Right lobe of liver (tissue), 6 donors: ENCODE results near the gene NUCB1. TPM values are rescaled to one million over a fixed set of nuclear protein-coding genes. Genes with fewer than 3 reads are reported as not detected.
A peak's percentile ranks its signal among the peaks of the same experiment; 100 is the strongest.

Source experiments
- ATAC-seq, 4 donors: fragments of 200-7000 bp; cut with Tn5 transposase; one replicate each; pipeline ENCODE4 v1.9.1; 2020; ENCODE audit warnings: mild to moderate bottlenecking in 4 of 4, moderate library complexity in 4 of 4
- DNase-seq, 3 donors: peaks; one replicate each; pipeline ENCODE4 v3.0.0-alpha.2; 2020
- H3K27ac ChIP-seq, 3 donors: fragments of 200-600 bp; one replicate each; pipeline ENCODE4 v1.8.0; 2022
- H3K27me3 ChIP-seq, 2 donors: fragments of 200-600 bp; one replicate each; pipeline ENCODE4 v1.8.0; 2022
- H3K36me3 ChIP-seq, 4 donors: fragments of 200-600 bp; sonication (generic) in 1 of 4; one replicate each; pipeline versions ENCODE4 v1.5.1 to v1.8.0; 2017 to 2022; ENCODE audit warnings: control low read depth in 1 of 4
- H3K4me1 ChIP-seq, 4 donors: fragments of 200-600 bp; sonication (generic) in 1 of 4; one replicate each; pipeline versions ENCODE4 v1.5.1 to v1.8.0; 2017 to 2022; ENCODE audit warnings: control low read depth in 1 of 4
- H3K4me3 ChIP-seq, 3 donors: fragments of 200-600 bp; one replicate each; pipeline ENCODE4 v1.8.0; 2022
- H3K9me3 ChIP-seq, 4 donors: fragments of 200-600 bp; sonication (generic) in 1 of 4; one replicate each; pipeline versions ENCODE4 v1.5.1 to v1.8.0; 2017 to 2022; ENCODE audit warnings: control low read depth in 1 of 4
- CTCF ChIP-seq, 4 donors: fragments of 200-600 bp in 3 of 4; fragments of 450-650 bp in 1 of 4; IDR thresholded peaks; one replicate each; pipeline versions ENCODE4 v1.5.1 to v1.8.0; 2016 to 2022; ENCODE audit warnings: antibody characterized with exemption in 4 of 4, mild to moderate bottlenecking in 2 of 4
- POLR2A ChIP-seq: fragments of 450-650 bp; IDR thresholded peaks from one replicate; pipeline ENCODE4 v1.6.1; 2017; ENCODE audit warnings: antibody characterized with exemption, mild to moderate bottlenecking
- WGBS: methylation state at CpG from one replicate; pipeline ENCODE4 v1.1.6; 2018; ENCODE audit warnings: low coverage, low lambda C conversion rate; ENCODE audit not compliant: insufficient coverage; ENCODE audit errors: missing lambda C conversion rate; 5-methylcytosine and 5-hydroxymethylcytosine counted together
- intact Hi-C, 2 donors: fragments of 100-400 bp; cut with DNase I; formaldehyde crosslinking; loops; one replicate each; pipeline versions ENCODE4 v1.11.2 to v1.14.1; 2022
- total RNA-seq, 6 experiments: library from RNA; depleted of rRNA in 2 of 6; stranded (reverse); fragments of >200 nt in 2 of 6; fragmentation: NEBNext Ultra II Directional in 3 of 6; extraction: Animal tissue kit (Norgen Biotek cat#: 25700) in 3 of 6; gene quantifications; one replicate each; pipeline versions ENCODE4 v1.1.0 to v1.2.4, GENCODE V29; 2016 to 2023
- donor health status: DM: no; HTN: yes; CAD: no.
- donor health status: DM: no; HTN: no; CAD: no.
- donor health status: DM: no; HTN: no; CAD: no.
- donor health status: DM: no; HTN: yes; CAD: no.
- donor health status: DM: no; HTN: yes; CAD: no.

Gene NUCB1
- total RNA-seq, 6 experiments from 2014 or later: 306 to 376 (median 349) TPM

GRCh38 chr19:48961673-48962028, 61.5 kb downstream of the NUCB1 start:
- Histone ChIP-seq H3K4me3 (no peak overlapping the region), H3K36me3 (peaks cover 0 to 13% (median 1%) of the 10 kb centered on the region in 4 donors), H3K27me3 (no peaks in the 10 kb centered on the region), H3K4me1 (peaks cover 0 to 15% (median 0%) of the 10 kb centered on the region in 4 donors), H3K9me3 (no peaks in the 10 kb centered on the region), H3K27ac (peak overlapping the region; percentile 97 to 99 (median 98))
- intact Hi-C loops: loop anchor here in 1 of 2 donors (10.0 kb wide), 1 partner anchor 57 kb away; the partner anchor contains the start of gene NUCB1
- TF ChIP-seq POLR2A (no peak), CTCF (IDR thresholded peaks at IDR 0.05) (no peak)
- 61% methylated on average over 4 of the region's 12 CpGs for WGBS
- ATAC-seq (no peak), DNase-seq (no peak)

GRCh38 chr19:48962029-48962848, 62.1 kb downstream of the NUCB1 start:
- intact Hi-C loops: loop anchor here in 1 of 2 donors (10.0 kb wide), 1 partner anchor 57 kb away; the partner anchor contains the start of gene NUCB1

GRCh38 chr19:48962849-48963165, 62.7 kb downstream of the NUCB1 start:
- Histone ChIP-seq H3K27ac (peak overlapping the region; percentile 97 to 99 (median 98)), H3K27me3 (no peaks in the 10 kb centered on the region), H3K4me3 (peak overlapping the region in 2 of 3 donors; percentile 44 to 87), H3K9me3 (no peaks in the 10 kb centered on the region), H3K4me1 (peaks cover 0 to 19% (median 0%) of the 10 kb centered on the region in 4 donors), H3K36me3 (peaks cover 0 to 18% (median 1%) of the 10 kb centered on the region in 4 donors)
- intact Hi-C loops: loop anchor here in 1 of 2 donors (10.0 kb wide), 1 partner anchor 58 kb away; the partner anchor contains the start of gene NUCB1
- no peak for ATAC-seq
- 11% methylated on average over 6 of the region's 7 CpGs for WGBS
- no peak for DNase-seq
- TF ChIP-seq POLR2A: no peak
- no peak for TF ChIP-seq CTCF (IDR thresholded peaks at IDR 0.05)

More at GRCh38 chr19:48962029-48962848, 62.1 kb downstream of the NUCB1 start:
- H3K4me1 ChIP-seq: peaks cover 0 to 19% (median 0%) of the 10 kb centered on the region in 4 donors
- no peaks in the 10 kb centered on the region for H3K27me3 ChIP-seq
- no peaks in the 10 kb centered on the region for H3K9me3 ChIP-seq
- peak; percentile 91 to 94 (median 91) for DNase-seq
- H3K27ac ChIP-seq: peak overlapping the region; percentile 97 to 99 (median 98)
- peak; percentile 35 to 63 (median 50) for ATAC-seq
- peak overlapping the region in 2 of 3 donors; percentile 44 to 87 for H3K4me3 ChIP-seq
- 39% methylated on average over 15 of the region's 22 CpGs for WGBS
- TF ChIP-seq POLR2A: peak; percentile 83
- TF ChIP-seq CTCF (IDR thresholded peaks at IDR 0.05): no peak
- H3K36me3 ChIP-seq: peaks cover 0 to 18% (median 1%) of the 10 kb centered on the region in 4 donors

GRCh38 chr19:48963371-48964204, 63.5 kb downstream of the NUCB1 start:
- intact Hi-C loops: loop anchor here in 1 of 2 donors (10.0 kb wide), 1 partner anchor 59 kb away; the partner anchor contains the start of gene NUCB1
- peak; percentile 89 to 93 (median 92) for DNase-seq
- H3K27me3 ChIP-seq: no peaks in the 10 kb centered on the region
- no peaks in the 10 kb centered on the region for H3K9me3 ChIP-seq
- no peak for TF ChIP-seq CTCF (IDR thresholded peaks at IDR 0.05)
- TF ChIP-seq POLR2A: peak; percentile 70
- 9% methylated on average over 15 of the region's 28 CpGs for WGBS
- peak; percentile 26 to 54 (median 42) for ATAC-seq
- peaks cover 0 to 20% (median 0%) of the 10 kb centered on the region in 4 donors for H3K4me1 ChIP-seq
- H3K27ac ChIP-seq: peak overlapping the region; percentile 97 to 99 (median 98)
- peak overlapping the region; percentile 32 to 97 (median 87) for H3K4me3 ChIP-seq
- peaks cover 0 to 18% (median 1%) of the 10 kb centered on the region in 4 donors for H3K36me3 ChIP-seq
